SK-N-SH treated with all-trans-retinoic acid at 6 μM for 48 hours (cell line): ENCODE data around the gene IMMP2L.

Source experiments
- ARNTL ChIP-seq: fragments of 450-650 bp; formaldehyde crosslinking; IDR thresholded peaks from 2 replicates; pipeline ENCODE4 v1.5.0; 2020; ENCODE audit warnings: low read depth, mild to moderate bottlenecking, moderate library complexity, borderline replicate concordance
- BACH2 ChIP-seq: fragments of 250-450 bp; sonication (Bioruptor Pico); IDR thresholded peaks from 2 replicates; pipeline ENCODE4 v1.9.0; 2021; ENCODE audit warnings: mild to moderate bottlenecking, borderline replicate concordance
- CREB5 ChIP-seq: fragments of 250-450 bp; sonication (Bioruptor Pico); IDR thresholded peaks from 2 replicates; pipeline ENCODE4 v1.5.1; 2020; ENCODE audit warnings: low read depth, mild to moderate bottlenecking, moderate library complexity
- GLIS3 ChIP-seq: fragments of 250-450 bp; sonication (Bioruptor Pico); IDR thresholded peaks from 2 replicates; pipeline ENCODE4 v1.5.0; 2020; ENCODE audit warnings: mild to moderate bottlenecking, moderate library complexity
- OSR1 ChIP-seq: fragments of 250-450 bp; sonication (Bioruptor Pico); IDR thresholded peaks from 2 replicates; pipeline ENCODE4 v1.8.0; 2022; ENCODE audit warnings: moderate library complexity, mild to moderate bottlenecking, inconsistent platforms
- PPARA ChIP-seq: fragments of 250-450 bp; sonication (Bioruptor Pico); IDR thresholded peaks from 2 replicates; pipeline ENCODE4 v1.5.0; 2020; ENCODE audit warnings: mild to moderate bottlenecking, borderline replicate concordance
- SNAI2 ChIP-seq: fragments of 250-450 bp; sonication (Bioruptor Pico); IDR thresholded peaks from 2 replicates; pipeline ENCODE4 v1.5.0; 2020; ENCODE audit warnings: mild to moderate bottlenecking, moderate library complexity
- TCF4 ChIP-seq: fragments of 250-450 bp; sonication (Bioruptor Pico); IDR thresholded peaks from 2 replicates; pipeline ENCODE4 v1.8.0; 2021; ENCODE audit warnings: mild to moderate bottlenecking, moderate library complexity, borderline replicate concordance
- TSHZ2 ChIP-seq: fragments of 250-450 bp; sonication (Bioruptor Pico); IDR thresholded peaks from 2 replicates; pipeline ENCODE4 v1.5.0; 2020; ENCODE audit warnings: mild to moderate bottlenecking, moderate library complexity
- ZFP3 ChIP-seq: fragments of 250-450 bp; sonication (Bioruptor Pico); IDR thresholded peaks from 2 replicates; pipeline ENCODE4 v1.5.0; 2020; ENCODE audit warnings: mild to moderate bottlenecking, moderate library complexity
- ZFP30 ChIP-seq: fragments of 450-650 bp; formaldehyde crosslinking; IDR thresholded peaks from 2 replicates; pipeline ENCODE4 v1.5.0; 2022; ENCODE audit warnings: mild to moderate bottlenecking, moderate library complexity
- ZNF70 ChIP-seq: fragments of 450-650 bp; formaldehyde crosslinking; IDR thresholded peaks from 2 replicates; pipeline ENCODE4 v1.5.0; 2020; ENCODE audit warnings: mild to moderate bottlenecking, moderate library complexity
- ZNF8 ChIP-seq: fragments of 450-650 bp; formaldehyde crosslinking; IDR thresholded peaks from 2 replicates; pipeline ENCODE4 v1.5.0; 2020; ENCODE audit warnings: mild to moderate bottlenecking, moderate library complexity
- TF ChIP-seq, protein P1 (sequence below): fragments of 250-450 bp; sonication (Bioruptor Pico); IDR thresholded peaks from 2 replicates; pipeline ENCODE4 v1.8.0; 2020; ENCODE audit warnings: mild to moderate bottlenecking, moderate library complexity, borderline replicate concordance

GRCh38 chr7:111535142-111535870 lies 27.0 kb downstream of the IMMP2L start:
- TF ChIP-seq ZFP30 (CRISPR knock-in tag), result no peak
- TF ChIP-seq ZNF70 (CRISPR knock-in tag), result no peak
- TF ChIP-seq, protein P1, sequence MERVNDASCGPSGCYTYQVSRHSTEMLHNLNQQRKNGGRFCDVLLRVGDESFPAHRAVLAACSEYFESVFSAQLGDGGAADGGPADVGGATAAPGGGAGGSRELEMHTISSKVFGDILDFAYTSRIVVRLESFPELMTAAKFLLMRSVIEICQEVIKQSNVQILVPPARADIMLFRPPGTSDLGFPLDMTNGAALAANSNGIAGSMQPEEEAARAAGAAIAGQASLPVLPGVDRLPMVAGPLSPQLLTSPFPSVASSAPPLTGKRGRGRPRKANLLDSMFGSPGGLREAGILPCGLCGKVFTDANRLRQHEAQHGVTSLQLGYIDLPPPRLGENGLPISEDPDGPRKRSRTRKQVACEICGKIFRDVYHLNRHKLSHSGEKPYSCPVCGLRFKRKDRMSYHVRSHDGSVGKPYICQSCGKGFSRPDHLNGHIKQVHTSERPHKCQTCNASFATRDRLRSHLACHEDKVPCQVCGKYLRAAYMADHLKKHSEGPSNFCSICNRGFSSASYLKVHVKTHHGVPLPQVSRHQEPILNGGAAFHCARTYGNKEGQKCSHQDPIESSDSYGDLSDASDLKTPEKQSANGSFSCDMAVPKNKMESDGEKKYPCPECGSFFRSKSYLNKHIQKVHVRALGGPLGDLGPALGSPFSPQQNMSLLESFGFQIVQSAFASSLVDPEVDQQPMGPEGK (CRISPR knock-in tag), result no peak
- no peak for TF ChIP-seq CREB5 (CRISPR knock-in tag)
- TF ChIP-seq ARNTL (CRISPR knock-in tag), result no peak
- no peak for TF ChIP-seq GLIS3 (CRISPR knock-in tag)
- TF ChIP-seq SNAI2 (CRISPR knock-in tag), result no peak
- no peak for TF ChIP-seq BACH2
- no peak for TF ChIP-seq OSR1
- TF ChIP-seq TCF4, result no peak
- TF ChIP-seq TSHZ2 (CRISPR knock-in tag), result no peak
- no peak for TF ChIP-seq ZFP3 (CRISPR knock-in tag)
- TF ChIP-seq PPARA, result no peak
- no peak for TF ChIP-seq ZNF8 (CRISPR knock-in tag)
